Keratinocyte (primary cell): ENCODE results near the gene CARMIL1. TPM values are rescaled to one million over a fixed set of nuclear protein-coding genes. Genes with fewer than 3 reads are reported as not detected.

Experiments used
- DNase-seq: peaks from one replicate; pipeline ENCODE4 v3.0.0-alpha.2; 2011; ENCODE audit warnings: low read depth, missing footprints, low spot score
- FAIRE-seq: peaks from 2 replicates; lab custom pipeline; 2011; peaks lifted over from hg19 to GRCh38; lab: Jason Lieb, UNC
- H2AFZ ChIP-seq: 2 replicates; pipeline ENCODE4 v1.6.0; 2012; ENCODE audit warnings: low read length, control low read depth, inconsistent platforms; ENCODE audit not compliant: control insufficient read depth
- H3K27ac ChIP-seq: 2 replicates; pipeline ENCODE4 v1.5.1; 2011; ENCODE audit warnings: low read length; ENCODE audit not compliant: control insufficient read depth, insufficient read depth
- H3K27me3 ChIP-seq: 3 replicates; pipeline ENCODE4 v1.6.0; 2011; ENCODE audit warnings: low read length; ENCODE audit not compliant: control insufficient read depth, insufficient read depth; ENCODE audit errors: extremely low read depth
- H3K36me3 ChIP-seq, 2 experiments: 2 replicates in 1 of 2; 3 replicates in 1 of 2; pipeline ENCODE4 v1.5.1; 2011; ENCODE audit warnings: low read length in 2 of 2, mild to moderate bottlenecking in 1 of 2; ENCODE audit not compliant: control insufficient read depth in 2 of 2, insufficient read depth in 2 of 2; ENCODE audit errors: extremely low read depth in 1 of 2
- H3K4me1 ChIP-seq: 3 replicates; pipeline ENCODE4 v1.5.1; 2011; ENCODE audit warnings: low read length; ENCODE audit not compliant: control insufficient read depth, insufficient read depth; ENCODE audit errors: extremely low read depth
- H3K4me2 ChIP-seq: 3 replicates; pipeline ENCODE4 v1.6.0; 2011; ENCODE audit warnings: low read depth, low read length; ENCODE audit not compliant: control insufficient read depth, insufficient read depth; ENCODE audit errors: extremely low read depth
- H3K4me3 ChIP-seq, 3 experiments: fragments of 200-600 bp in 1 of 3; sonication (generic) in 1 of 3; 2 replicates in 2 of 3; 3 replicates in 1 of 3; pipeline ENCODE4 v1.5.1; 2011 to 2016; ENCODE audit warnings: low read length in 3 of 3, mild to moderate bottlenecking in 3 of 3, control low read depth in 2 of 3, inconsistent platforms in 1 of 3, low read depth in 1 of 3, mixed read lengths in 1 of 3, mixed run types in 1 of 3, moderate library complexity in 1 of 3; ENCODE audit not compliant: control insufficient read depth in 2 of 3, insufficient read depth in 2 of 3; ENCODE audit errors: extremely low read depth in 1 of 3
- H3K79me2 ChIP-seq: 2 replicates; pipeline ENCODE4 v1.6.0; 2012; ENCODE audit warnings: low read length; ENCODE audit not compliant: control insufficient read depth, insufficient read depth
- H3K9ac ChIP-seq: 3 replicates; pipeline ENCODE4 v1.6.0; 2011; ENCODE audit warnings: low read length; ENCODE audit not compliant: control insufficient read depth, insufficient read depth; ENCODE audit errors: extremely low read depth
- H3K9me1 ChIP-seq: 3 replicates; pipeline ENCODE4 v1.6.0; 2011; ENCODE audit warnings: low read length; ENCODE audit not compliant: control insufficient read depth, insufficient read depth; ENCODE audit errors: extremely low read depth
- H3K9me3 ChIP-seq: 2 replicates; pipeline ENCODE4 v1.5.1; 2012; ENCODE audit warnings: low read depth, low read length; ENCODE audit not compliant: control insufficient read depth
- H4K20me1 ChIP-seq: 3 replicates; pipeline ENCODE4 v1.6.0; 2011; ENCODE audit warnings: low read length; ENCODE audit not compliant: control insufficient read depth, insufficient read depth; ENCODE audit errors: extremely low read depth
- CTCF ChIP-seq, 3 experiments: IDR thresholded peaks in 1 of 3; conservative IDR thresholded peaks in 1 of 3; optimal IDR thresholded peaks in 1 of 3; 2 replicates in 2 of 3; 3 replicates in 1 of 3; pipeline versions ENCODE3 to v1.5.1; 2011; ENCODE audit warnings: low read length in 3 of 3, mild to moderate bottlenecking in 3 of 3, moderate library complexity in 2 of 3, control low read depth in 1 of 3, inconsistent platforms in 1 of 3; ENCODE audit not compliant: insufficient read depth in 2 of 3; ENCODE audit errors: extremely low read depth in 1 of 3
- EZH2 ChIP-seq: IDR thresholded peaks from one replicate; pipeline ENCODE4 v1.6.1; 2012; ENCODE audit warnings: inconsistent platforms, mild to moderate bottlenecking, low read length, moderate library complexity
- dilution Hi-C: fragments of 300-500 bp; cut with MboI; formaldehyde crosslinking; loops from one replicate; pipeline ENCODE4 v1.7.0; 2020; ENCODE audit warnings: low sequenced_read_pairs; ENCODE audit not compliant: extremely low pct_ligation_motif_present
- polyA plus RNA-seq, 5 experiments: library from polyadenylated mRNA; depleted of rRNA in 3 of 5; stranded (reverse) in 3 of 5; stranded (forward) in 1 of 5; unstranded in 1 of 5; fragments of >200 nt; gene quantifications; 1 replicate in 1 of 5; 2 replicates in 3 of 5; 3 replicates in 1 of 5; pipeline versions ENCODE4 v1.2.1 to v1.2.3, GENCODE V29; 2011 to 2012; ENCODE audit warnings: missing spikeins in 2 of 5, low read depth in 1 of 5, low replicate concordance in 1 of 5

The CARMIL1 gene
- polyA plus RNA-seq, 1 donor (not counting 4 experiments of a cell fraction or from before 2014, with no cell fraction given): 18.9 TPM

- Histone ChIP-seq H3K36me3 (no peaks in the 10 kb centered on the region), H3K9ac (no peak overlapping the region), H2AFZ (no peak overlapping the region), H3K4me1 (peaks cover 28% of the 10 kb centered on the region), H3K27ac (no peak overlapping the region), H3K4me3 (peak overlapping the region in 2 of 3 experiments; percentile 2 to 27), H3K9me1 (no peaks in the 10 kb centered on the region), H3K27me3 (no peaks in the 10 kb centered on the region), H3K9me3 (no peaks in the 10 kb centered on the region), H4K20me1 (no peaks in the 10 kb centered on the region), H3K4me2 (peak overlapping the region; percentile 65), H3K79me2 (no peaks in the 10 kb centered on the region)
- FAIRE-seq (peak; percentile 89), DNase-seq (no peak)
- TF ChIP-seq EZH2 (no peak), CTCF (optimal IDR thresholded peaks at IDR 0.05 in 1 of 3, IDR thresholded peaks at IDR 0.05 in 1 of 3, conservative IDR thresholded peaks at IDR 0.05 in 1 of 3; ENCODE audit: extremely low read depth in 1 of 3, insufficient read depth in 2 of 3, low read length in 3 of 3) (no peak)
- dilution Hi-C loops: no loop called here
Measured at GRCh38 chr6:25499615-25500235, 220.6 kb downstream of the CARMIL1 start.

GRCh38 chr6:25503686-25504085, 224.5 kb downstream of the CARMIL1 start:
- H3K4me3 ChIP-seq: no peak overlapping the region
- H3K36me3 ChIP-seq: no peaks in the 10 kb centered on the region
- dilution Hi-C loops: no loop called here
- DNase-seq (no peak), FAIRE-seq (no peak)
- H3K4me2 ChIP-seq: no peak overlapping the region
- no peaks in the 10 kb centered on the region for H3K79me2 ChIP-seq
- no peak overlapping the region for H3K9ac ChIP-seq
- no peak overlapping the region for H3K27ac ChIP-seq
- no peaks in the 10 kb centered on the region for H3K9me1 ChIP-seq
- no peaks in the 10 kb centered on the region for H3K9me3 ChIP-seq
- H4K20me1 ChIP-seq: no peaks in the 10 kb centered on the region
- H3K27me3 ChIP-seq: no peaks in the 10 kb centered on the region
- TF ChIP-seq EZH2 (no peak), CTCF (optimal IDR thresholded peaks at IDR 0.05 in 1 of 3, IDR thresholded peaks at IDR 0.05 in 1 of 3, conservative IDR thresholded peaks at IDR 0.05 in 1 of 3; ENCODE audit: extremely low read depth in 1 of 3, insufficient read depth in 2 of 3, low read length in 3 of 3) (no peak)
- peaks cover 45% of the 10 kb centered on the region for H3K4me1 ChIP-seq
- no peak overlapping the region for H2AFZ ChIP-seq
